GOT3 (cell line): ENCODE results near the gene TMOD2.

ENCODE experiments used
- DNase-seq: peaks from one replicate; lab custom pipeline; 2025; ENCODE audit warnings: mixed read lengths; lab: John Stamatoyannopoulos, UW

Gene TMOD2

DNA sequence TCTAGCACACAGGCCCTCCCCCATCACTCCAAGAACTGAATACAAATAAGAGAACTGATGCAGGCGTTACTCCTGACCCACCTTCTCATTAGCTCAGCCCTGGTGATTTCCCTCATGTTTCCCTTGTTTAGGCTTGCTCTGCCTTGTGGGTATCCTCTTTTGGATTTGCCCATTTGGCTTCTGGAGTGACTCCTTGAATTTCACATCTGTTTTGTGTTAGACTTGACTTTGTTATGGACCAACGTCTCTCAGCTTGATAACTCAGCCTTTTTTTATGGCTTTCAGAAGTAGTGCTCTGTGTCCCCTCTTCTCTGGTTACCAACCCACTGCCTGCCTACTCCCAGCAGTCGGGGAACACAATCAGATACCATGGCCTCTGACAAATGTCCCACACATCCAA is 66.8 kb downstream of the TMOD2 start:
- no peak for DNase-seq

DNA sequence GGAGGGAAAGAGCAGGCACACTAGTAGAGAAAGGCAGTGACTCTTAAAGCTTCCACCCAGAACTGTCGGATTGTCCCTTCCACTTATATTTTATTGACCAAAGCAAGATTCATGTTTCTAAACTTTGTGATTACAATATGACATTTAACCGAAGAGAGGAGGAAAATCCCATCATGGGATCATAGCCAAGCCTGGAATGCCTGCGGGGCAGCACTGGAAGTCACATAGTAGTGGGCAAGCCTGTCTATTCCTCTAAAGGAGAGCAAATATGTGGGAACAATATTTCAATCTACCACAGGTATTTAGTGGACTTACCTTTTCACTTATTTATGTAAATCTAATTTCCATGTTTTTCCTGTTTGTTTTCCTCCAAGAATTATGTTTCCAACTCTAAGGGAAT is 74.3 kb downstream of the TMOD2 start:
- no peak for DNase-seq

DNA sequence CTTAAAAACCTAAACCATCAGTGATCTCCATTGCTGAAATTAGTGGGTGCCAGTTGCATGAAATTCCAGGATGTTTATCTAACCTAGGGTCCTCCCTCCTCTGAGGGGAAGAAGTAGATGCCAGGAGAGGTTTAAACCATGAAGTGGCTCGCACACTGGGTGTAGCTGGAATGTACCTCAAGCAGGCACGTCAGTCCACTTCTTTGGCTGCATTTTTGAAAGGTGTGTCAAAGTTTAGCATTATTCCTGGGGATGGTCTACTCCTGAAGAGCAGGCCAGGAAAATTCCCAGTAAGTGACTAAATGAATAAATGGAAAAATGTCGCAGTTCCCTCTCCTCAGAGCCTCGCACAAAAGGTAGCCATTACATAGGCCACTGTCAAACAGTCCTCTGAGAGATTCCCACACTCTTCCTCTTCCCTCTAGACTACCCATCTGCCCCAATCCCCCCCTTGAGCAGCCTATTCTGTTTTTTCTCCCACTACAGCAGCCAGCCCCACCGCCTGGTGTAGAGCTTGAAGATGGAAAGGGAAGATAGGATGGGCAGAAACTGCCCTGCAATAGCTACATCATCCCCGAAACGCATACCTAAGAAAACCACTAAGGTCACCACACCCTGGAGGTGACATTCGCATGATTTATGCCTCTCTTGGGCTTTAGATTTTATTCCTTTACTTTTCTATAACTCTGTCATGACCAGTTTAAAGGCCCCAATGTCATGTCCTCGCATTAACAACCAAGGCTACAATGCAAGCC is 77.4 kb downstream of the TMOD2 start:
- no peak for DNase-seq

DNA sequence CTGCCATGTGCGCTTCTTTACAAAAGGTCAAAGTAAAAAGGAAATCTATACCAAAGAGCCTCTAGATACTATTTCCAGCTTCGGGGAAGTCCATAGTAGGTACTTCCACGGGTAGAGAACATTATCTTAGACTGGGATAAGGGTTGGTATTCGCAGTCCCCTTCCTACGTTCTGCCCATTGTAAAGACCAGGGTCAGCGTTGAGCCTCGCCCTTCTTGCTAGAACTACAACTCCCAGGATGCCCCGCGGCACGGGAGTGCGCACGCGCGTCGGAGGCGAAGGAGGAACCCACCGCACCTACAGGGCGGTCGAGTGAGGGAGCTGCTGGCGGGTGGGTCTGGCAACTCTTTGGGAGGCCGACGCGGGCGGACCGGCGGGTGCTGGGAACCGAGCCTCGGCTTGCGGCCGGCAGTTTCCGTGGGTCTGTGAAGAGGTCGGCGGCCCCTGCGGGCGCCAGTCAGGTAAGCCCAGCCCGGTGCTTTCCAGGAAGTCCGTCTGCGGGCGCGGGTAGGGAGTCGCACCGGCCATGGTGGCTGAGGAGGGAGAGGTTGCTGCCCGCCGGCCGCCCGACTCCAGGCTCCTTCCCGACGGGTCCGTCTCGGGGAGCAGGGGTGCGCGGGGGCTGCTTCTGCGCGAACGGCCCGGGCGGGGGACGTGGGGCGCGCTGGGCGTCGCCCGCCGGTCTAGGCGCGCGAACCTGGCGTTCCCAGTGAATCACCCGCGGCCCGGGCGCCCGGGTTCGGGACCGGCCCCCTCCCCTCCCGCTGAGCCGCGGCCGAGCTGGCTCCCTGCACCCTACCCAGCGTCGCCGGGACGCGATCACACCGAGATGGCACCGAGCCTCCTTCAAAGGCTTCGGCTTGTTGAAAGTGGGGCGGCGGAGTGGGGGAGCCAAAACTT is 78.2 kb downstream of the TMOD2 start, which contains the start of gene TMOD3:
Gene TMOD3 (plus strand): TSS at position 278 of the 900 bp plus-strand sequence. CDS start 33,232 bp downstream, outside the sequence.
- peak; percentile 65 for DNase-seq

DNA sequence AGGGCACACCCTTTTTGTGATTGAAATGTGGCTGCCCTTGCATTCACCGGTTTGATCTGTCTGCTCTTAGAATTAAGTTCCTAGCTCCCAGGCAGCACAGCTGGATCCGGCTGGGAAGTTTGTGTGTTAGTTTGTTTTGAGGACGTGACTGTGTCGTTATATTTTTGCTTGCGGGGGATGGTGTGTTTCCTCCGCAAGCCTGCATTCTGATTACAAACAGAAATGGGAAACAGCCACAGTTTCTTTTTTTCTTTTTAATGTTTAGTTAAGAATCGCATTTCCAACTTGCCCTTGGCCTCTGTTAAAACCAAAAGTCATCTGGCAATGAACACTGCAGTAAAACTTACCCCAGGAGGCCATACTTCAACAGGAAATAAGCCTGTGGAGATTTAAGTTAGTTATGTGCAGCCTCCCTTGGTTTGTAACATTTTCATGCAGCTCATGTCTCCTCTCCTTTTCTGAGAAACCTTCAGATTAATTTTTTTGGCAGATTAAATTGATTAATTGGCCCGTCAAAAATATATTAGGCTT is 78.9 kb downstream of the TMOD2 start:
- DNase-seq: no peak

DNA sequence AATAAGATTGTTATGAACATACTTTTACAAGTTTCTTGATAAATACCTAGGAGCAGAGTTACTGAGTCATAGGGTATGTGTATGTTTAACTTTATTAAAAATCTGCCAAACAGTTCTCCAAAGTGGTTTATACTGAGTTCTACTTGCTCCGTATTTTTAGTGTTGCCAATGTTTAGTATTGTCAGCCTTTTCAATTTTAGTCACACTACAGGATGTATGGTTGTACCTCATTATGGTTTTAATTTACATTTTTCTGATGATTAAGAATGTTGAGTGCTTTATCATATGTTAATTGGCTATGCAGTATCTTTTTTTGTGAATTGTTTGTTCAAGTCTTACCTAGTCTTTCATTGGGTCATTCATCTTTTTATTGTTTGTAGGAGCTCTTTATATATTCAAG is 82.4 kb downstream of the TMOD2 start:
- DNase-seq: no peak

DNA sequence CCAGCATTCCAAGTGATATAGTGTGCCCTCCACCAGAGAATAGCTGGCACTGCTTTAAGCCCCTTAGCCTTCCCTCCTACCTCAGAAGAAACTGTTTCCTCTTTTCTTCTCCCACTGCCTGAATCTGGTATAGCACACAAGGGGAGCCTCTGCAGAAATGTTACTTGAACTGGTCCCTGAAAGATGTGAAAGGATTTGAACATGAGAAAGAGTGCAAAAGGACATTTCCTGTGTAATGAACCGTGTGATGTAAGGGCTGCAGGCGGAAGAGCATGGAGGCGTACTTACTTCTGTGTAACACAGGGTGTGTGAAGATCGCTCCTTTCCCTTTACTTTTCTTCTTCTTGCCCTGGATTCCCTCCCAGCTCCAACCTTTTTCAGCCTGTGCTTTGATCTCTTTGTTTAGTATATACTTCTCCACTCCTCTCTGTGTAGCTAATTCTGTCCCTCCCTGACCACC is 86.4 kb downstream of the TMOD2 start:
- DNase-seq: no peak

DNA sequence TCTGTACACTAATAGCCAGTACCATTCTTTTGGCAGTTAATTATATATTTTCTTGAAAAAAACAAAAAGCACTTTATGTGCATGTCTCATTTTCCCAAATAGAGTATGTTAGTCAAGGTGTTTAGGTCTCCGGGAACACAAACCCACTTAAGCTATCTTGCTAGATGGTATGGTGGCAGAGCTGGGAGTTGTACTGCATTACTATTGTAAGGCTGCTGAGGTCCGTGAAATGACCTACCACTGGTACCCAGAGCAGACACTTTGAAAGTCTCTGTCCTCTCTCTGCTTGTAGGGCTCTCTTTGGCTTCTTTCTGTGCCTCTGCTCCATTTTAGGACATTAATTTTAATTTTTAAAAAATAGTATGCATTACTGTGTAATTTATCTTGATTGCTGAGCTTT is 86.9 kb downstream of the TMOD2 start:
- no peak for DNase-seq

DNA sequence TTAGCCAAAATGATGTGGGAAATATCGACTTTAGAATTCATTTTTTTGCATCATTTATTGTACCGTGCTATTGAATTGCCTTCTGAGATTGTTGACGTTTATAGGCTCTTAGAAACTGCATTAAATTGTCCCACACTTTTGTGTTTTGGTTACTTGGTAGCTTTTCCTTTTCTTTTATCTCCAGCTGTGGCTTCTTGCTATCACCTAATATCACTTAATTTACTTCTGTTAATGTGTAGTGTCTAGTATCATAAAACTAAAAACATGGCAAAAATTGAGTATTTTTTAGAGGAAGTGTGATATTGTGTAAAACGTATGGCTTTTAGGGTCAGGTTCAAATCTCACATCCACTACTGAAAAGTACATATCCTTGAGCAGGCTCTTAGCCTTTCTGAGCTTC is 89.3 kb downstream of the TMOD2 start:
- no peak for DNase-seq

DNA sequence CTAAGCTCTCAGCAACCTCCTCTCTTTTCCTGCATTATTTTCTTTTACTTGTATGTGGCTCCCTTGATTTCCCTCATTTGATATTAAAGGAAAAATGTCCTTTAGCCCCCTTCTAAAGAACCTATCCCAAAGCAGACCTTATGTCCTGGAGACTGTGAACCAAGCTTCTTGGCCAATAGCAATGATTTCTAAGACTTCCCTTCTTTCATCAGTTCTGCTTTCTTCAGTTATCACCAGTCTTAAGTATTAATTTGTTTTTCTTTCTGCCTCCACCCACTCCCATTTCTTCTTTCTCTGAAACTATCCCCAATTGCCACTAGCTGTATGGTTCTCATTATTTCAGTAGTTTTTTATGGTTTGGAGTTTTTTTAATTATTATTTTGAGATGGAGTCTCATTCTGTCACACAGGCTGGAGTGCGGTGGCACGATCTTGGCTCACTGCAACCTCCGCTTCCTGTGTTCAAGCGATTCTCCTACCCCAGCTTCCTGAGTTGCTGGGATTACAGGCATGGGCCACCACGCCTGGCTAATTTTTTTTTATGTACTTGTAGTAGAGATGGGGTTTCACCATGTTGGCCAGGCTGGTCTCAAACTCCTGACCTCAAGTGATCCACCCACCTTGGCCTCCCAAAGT is 90.1 kb downstream of the TMOD2 start:
- no peak for DNase-seq

DNA sequence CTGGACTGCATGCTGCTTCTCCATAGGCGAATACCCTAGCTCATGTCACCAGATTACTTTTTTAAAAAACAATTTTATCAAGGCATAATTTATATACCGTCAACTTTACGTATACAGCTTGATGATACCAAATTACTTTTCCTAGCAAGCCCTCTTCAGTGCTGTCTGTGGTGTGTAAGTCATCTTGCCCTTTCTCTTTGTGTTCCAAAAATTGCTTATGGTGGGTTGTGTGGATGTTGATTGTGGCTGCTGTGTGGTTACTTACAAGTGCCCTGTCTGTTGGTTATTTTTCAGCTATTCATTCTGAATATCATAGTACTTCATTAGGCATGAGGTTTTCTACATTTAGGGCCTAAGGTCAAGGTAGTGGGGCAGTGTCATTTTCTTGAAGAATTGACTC is 90.9 kb downstream of the TMOD2 start:
- DNase-seq: no peak

DNA sequence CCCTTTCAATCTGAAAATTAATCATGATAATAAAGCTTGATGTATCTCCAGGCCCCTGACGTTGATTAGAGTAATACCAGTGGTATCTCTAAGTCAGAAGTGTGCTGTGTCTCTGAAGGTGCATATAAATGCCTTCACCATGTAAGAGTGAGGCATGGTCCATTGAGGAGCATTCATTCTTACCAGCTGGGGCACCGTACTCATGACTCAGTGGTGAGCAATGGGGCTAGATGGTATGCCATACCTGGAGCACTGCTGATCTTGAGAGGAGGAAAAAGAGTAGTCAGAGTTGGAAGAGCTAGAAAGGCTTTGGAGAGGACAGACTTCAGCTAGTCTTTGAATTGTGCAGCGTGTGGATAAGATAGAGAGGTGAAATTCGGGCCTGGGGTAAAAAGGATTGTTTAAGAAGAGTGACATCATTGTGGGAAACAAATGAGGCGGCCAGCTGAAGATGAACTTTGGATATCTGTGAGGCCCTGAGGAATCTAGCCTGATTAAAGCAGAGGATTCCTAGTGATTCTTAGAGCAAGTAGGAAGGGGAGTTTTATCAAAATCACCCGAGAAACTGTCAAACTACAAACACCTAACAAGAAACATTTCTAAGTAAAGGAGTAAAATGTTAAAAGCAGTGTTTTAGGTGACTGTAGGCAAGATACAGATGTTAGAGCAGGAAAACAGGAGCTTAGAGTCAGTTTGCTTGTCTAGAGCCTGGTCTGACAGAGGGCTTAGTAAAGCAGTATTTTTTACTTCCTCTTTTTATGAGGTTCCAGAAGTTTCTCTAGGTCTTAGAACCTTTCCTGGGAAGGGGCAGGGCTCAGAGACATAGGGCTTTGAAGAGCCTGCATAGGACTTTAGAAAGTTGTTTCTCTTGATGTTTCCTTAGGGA is 91.7 kb downstream of the TMOD2 start:
- no peak for DNase-seq

DNA sequence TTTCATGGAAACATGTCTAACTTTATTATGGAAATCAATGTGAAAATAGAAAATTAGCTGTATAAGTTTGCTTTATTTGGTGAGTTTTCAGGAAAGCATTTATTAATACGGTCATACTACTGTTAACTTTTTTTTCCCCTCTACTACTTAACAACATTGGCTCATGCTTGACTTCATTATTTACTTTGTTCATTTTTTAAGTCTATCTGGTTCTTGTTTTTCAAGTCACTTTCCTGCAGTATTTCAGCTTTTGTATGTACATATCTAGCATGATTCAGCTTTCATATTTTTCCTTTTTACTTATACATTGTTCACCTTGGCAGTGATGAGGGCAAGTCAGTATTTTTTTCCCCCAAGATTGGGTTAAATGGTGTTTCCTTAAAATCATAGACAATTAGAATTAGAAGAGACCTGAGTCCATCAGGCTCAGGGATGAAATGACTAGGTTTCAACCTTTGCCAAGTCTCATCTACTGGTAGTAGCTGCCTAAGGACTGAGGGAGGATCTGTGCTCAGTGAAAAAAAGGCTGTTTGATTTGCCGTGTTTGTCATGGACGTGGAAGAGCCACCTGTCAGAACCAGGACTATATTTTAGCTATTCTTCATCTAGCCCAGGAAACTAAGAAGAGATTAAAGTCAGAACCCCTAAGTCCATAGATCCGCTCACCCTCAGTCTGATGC is 93.5 kb downstream of the TMOD2 start:
- no peak for DNase-seq

DNA sequence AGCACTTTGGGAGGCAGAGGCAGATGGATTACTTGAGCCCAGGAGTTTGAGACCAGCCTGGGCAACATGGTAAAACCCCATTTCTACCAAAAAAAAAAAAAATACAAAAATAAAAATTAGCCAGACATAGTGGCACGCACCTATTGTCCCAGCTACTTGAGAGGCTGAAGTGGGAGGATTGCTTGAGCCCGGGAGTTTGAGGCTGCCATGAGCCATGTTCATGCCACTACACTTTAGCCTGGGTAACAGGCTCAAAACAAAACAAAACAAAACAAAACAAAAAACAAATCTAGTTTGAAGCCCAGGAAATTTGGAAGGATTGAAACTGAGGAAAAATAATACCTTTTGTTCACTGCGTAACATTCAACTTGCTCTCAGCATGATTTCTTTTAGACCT is 94.7 kb downstream of the TMOD2 start:
- DNase-seq: no peak

DNA sequence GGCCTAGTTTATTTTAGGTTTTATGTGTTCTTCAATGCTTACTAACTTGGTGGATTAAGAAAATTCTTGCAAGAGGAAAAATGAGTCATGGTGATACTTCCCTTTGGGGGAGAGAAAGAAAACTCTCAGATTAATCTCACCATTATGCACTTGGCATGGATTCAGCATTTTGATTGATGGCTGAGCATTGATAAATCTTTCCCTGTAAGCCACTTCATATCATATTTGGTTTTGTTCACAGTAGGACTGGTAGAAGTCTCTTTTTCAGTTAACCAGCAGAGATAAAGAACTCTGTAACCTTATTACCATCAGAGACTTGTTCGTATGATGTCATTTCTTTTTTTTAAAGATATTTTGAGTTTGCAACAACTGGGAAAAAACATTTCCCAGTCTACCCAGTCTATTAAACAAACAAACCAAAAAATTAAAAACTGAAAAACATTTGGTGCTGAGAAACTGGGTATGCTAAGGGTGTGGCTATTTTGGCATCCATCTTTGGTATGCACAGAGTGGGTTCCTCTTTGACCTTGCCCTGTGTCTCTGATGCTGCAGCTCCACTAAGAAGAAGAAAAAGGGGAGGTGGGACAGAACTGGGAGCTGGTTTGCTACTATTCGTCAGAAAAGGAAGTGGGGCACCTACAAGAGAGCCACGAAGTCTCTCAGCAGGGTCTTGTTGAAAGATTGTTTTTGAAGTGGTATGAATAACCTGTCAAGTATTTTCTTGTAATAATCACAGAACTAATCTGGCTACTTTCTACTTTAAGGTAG is 95.2 kb downstream of the TMOD2 start:
- no peak for DNase-seq

DNA sequence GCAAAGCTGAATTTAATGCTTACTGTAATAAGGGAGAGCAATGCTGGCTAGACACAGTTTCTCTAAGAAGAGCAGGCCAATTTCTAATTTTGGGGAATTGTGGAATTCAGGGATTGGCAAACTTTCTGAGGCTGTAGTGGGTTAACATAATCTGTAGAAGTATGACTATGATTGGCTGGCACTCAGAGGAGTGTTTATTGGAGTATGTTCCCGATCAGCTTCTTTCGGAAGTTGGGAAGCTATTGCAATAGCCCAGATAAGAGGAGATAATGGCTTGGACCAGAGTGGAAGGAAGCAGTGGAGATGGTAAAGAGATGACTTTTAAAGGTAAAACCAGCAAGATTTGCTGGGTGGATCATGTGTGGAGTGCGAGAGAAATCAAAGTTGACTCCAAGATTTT is 97.4 kb downstream of the TMOD2 start:
- no peak for DNase-seq

DNA sequence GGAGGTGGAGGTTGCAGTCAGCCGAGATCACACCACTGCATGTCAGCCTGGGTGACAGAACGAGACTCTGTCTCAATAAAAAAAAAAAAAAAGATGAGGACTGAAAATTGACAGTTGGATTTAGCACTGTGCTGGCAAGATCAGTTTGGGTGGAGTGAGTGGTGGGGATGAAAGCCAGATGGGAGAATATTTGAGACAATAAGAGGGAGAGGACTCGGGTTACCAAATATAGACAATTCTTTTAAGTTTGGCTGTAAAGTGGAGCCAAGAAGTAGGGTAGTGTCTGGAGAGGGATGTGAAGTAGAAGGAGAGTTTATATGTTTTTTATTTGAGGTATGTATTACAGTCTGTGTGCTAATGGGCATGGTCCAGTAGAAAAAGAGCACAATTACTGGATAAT is 98.5 kb downstream of the TMOD2 start:
- no peak for DNase-seq

DNA sequence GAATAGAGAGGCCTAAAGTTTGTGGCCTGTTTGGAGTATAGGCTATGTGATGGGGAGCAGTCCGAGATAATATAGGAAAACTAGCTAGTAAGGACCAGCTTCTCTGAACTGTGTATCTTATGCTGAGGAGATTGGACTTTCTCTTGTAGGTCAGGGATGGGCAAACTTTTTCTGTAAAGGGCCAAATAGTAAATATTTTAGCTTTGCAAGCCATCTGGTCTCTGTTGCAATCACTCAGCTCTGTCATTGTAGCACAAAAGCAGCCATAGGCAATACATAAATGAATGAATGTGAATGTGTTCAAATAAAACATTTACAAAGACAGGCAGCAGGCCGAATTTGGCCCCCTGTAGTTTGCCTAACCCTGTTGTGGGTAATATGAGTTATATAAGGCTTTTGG is 102.6 kb downstream of the TMOD2 start:
- DNase-seq: no peak

DNA sequence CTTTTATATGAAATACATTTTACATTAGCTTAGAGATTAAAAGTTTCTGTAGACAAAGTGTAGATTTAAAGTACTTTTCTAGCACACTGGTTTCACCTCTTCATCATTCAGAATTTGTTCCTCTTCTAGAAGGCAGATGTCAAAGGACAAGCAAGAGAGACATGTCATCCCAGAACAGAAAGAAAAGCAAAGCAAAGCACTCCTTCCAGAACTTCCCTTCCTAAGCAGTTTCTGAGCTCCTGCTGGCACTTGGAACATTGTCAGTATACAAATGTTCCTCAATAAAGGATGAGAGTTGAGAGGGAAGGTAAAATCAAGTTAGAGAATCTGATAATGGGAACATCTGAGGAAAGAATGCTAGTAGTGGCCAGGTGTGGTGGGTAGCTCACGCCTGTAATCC is 104.2 kb downstream of the TMOD2 start:
- DNase-seq: no peak
